Tibial artery (tissue), 4 donors: ENCODE measurements around the gene SYNE2.
"Not testable (repeated sequence)": the region's sequence is repeated elsewhere in the genome, so short reads cannot be mapped to it uniquely, and the experiment has no call there.

ENCODE experiments used
- DNase-seq, 2 donors: peaks; one replicate each; pipeline ENCODE4 v3.0.0-alpha.2; 2019
- H3K27ac ChIP-seq, 2 donors: fragments of 200-600 bp; sonication (generic) in 1 of 2; 1 replicate in 1 of 2; 2 replicates in 1 of 2; pipeline ENCODE4 v1.5.1; 2018 to 2019; ENCODE audit warnings: mild to moderate bottlenecking in 1 of 2
- H3K27me3 ChIP-seq, 2 donors: fragments of 200-600 bp; sonication (generic) in 1 of 2; one replicate each; pipeline versions ENCODE4 v1.5.1 to v1.6.0; 2016 to 2019
- H3K36me3 ChIP-seq, 3 donors: fragments of 200-600 bp; sonication (generic) in 2 of 3; one replicate each; pipeline ENCODE4 v1.5.1; 2016 to 2019; ENCODE audit warnings: mild to moderate bottlenecking in 2 of 3
- H3K4me1 ChIP-seq, 4 donors: fragments of 200-600 bp; sonication (generic) in 2 of 4; 1 replicate in 3 of 4; 2 replicates in 1 of 4; pipeline ENCODE4 v1.5.1; 2016 to 2019
- H3K4me3 ChIP-seq, 2 donors: fragments of 200-600 bp; sonication (generic) in 1 of 2; 1 replicate in 1 of 2; 2 replicates in 1 of 2; pipeline ENCODE4 v1.5.1; 2018 to 2019; ENCODE audit warnings: mild to moderate bottlenecking in 2 of 2
- H3K9me3 ChIP-seq, 3 donors: fragments of 200-600 bp; sonication (generic) in 1 of 3; one replicate each; pipeline ENCODE4 v1.5.1; 2016 to 2019
- CTCF ChIP-seq, 2 experiments: fragments of 200-600 bp in 1 of 2; fragments of 450-650 bp in 1 of 2; IDR thresholded peaks; one replicate each; pipeline ENCODE4 v1.5.1; 2017 to 2019; ENCODE audit warnings: antibody characterized with exemption in 2 of 2, mild to moderate bottlenecking in 1 of 2, moderate library complexity in 1 of 2
- intact Hi-C: fragments of 100-400 bp; cut with DNase I; formaldehyde crosslinking; loops from one replicate; pipeline ENCODE4 v1.15.0; 2023; ENCODE audit warnings: low total_unique reads

Gene SYNE2

GRCh38 chr14:64176330-64176729 lies 323.5 kb downstream of the SYNE2 start:
- no peaks in the 10 kb centered on the region for H3K9me3 ChIP-seq
- no peak overlapping the region for H3K4me3 ChIP-seq
- H3K4me1 ChIP-seq, result no peaks in the 10 kb centered on the region
- no peak overlapping the region for H3K27ac ChIP-seq
- intact Hi-C loops, result no loop called here
- no peaks in the 10 kb centered on the region for H3K27me3 ChIP-seq
- no peak for DNase-seq
- TF ChIP-seq CTCF (IDR thresholded peaks at IDR 0.05), result no peak
- peaks cover 24 to 83% (median 56%) of the 10 kb centered on the region in 3 donors for H3K36me3 ChIP-seq

GRCh38 chr14:64178814-64179213 lies 326.0 kb downstream of the SYNE2 start:
- Histone ChIP-seq H3K27me3 (no peaks in the 10 kb centered on the region), H3K36me3 (peaks cover 24 to 79% (median 38%) of the 10 kb centered on the region in 3 donors), H3K9me3 (no peaks in the 10 kb centered on the region), H3K4me3 (no peak overlapping the region), H3K4me1 (no peaks in the 10 kb centered on the region), H3K27ac (no peak overlapping the region)
- TF ChIP-seq CTCF (IDR thresholded peaks at IDR 0.05), result no peak
- intact Hi-C loops, result no loop called here
- DNase-seq, result no peak

GRCh38 chr14:64182908-64183307 lies 330.1 kb downstream of the SYNE2 start:
- H3K4me3 ChIP-seq, DNase-seq, H3K4me1 ChIP-seq, H3K9me3 ChIP-seq, H3K27me3 ChIP-seq, intact Hi-C loops, H3K27ac ChIP-seq: not testable (repeated sequence)
- peaks cover 18 to 78% (median 25%) of the 10 kb centered on the region in 3 donors for H3K36me3 ChIP-seq

- Histone ChIP-seq H3K9me3 (no peaks in the 10 kb centered on the region), H3K4me1 (no peaks in the 10 kb centered on the region), H3K27ac (no peak overlapping the region), H3K4me3 (no peak overlapping the region), H3K27me3 (no peaks in the 10 kb centered on the region), H3K36me3 (peaks cover 19 to 76% (median 36%) of the 10 kb centered on the region in 3 donors)
- intact Hi-C loops, result no loop called here
- no peak for DNase-seq
- no peak for TF ChIP-seq CTCF (IDR thresholded peaks at IDR 0.05)
Observed at GRCh38 chr14:64184103-64184729, 331.4 kb downstream of the SYNE2 start.

- intact Hi-C loops, result no loop called here
- Histone ChIP-seq H3K4me1 (no peaks in the 10 kb centered on the region), H3K27me3 (no peaks in the 10 kb centered on the region), H3K9me3 (no peaks in the 10 kb centered on the region), H3K4me3 (no peak overlapping the region), H3K27ac (no peak overlapping the region), H3K36me3 (peaks cover 25 to 77% (median 46%) of the 10 kb centered on the region in 3 donors)
- TF ChIP-seq CTCF (IDR thresholded peaks at IDR 0.05), result no peak
- DNase-seq, result no peak
Observed at GRCh38 chr14:64185184-64185583, 332.4 kb downstream of the SYNE2 start.

- no peak overlapping the region for H3K4me3 ChIP-seq
- TF ChIP-seq CTCF (IDR thresholded peaks at IDR 0.05), result no peak
- no peaks in the 10 kb centered on the region for H3K9me3 ChIP-seq
- intact Hi-C loops, result no loop called here
- H3K27me3 ChIP-seq, result no peaks in the 10 kb centered on the region
- no peaks in the 10 kb centered on the region for H3K4me1 ChIP-seq
- DNase-seq, result no peak
- H3K27ac ChIP-seq, result no peak overlapping the region
- H3K36me3 ChIP-seq, result peaks cover 35 to 78% (median 50%) of the 10 kb centered on the region in 3 donors
Observed at GRCh38 chr14:64186231-64187129, 333.7 kb downstream of the SYNE2 start.
